Spleen (tissue), 11 donors: ENCODE measurements around the gene STAT6. TPM values are rescaled to one million over a fixed set of nuclear protein-coding genes. Genes with fewer than 3 reads are reported as not detected.

ENCODE experiments used
- DNase-seq: peaks from one replicate; pipeline ENCODE4 v3.0.0-alpha.2; 2020
- H3K27ac ChIP-seq, 8 donors: fragments of 200-600 bp; sonication (generic) in 7 of 8; 1 replicate in 4 of 8; 2 replicates in 4 of 8; pipeline versions ENCODE4 v1.5.0 to v1.8.0; 2016 to 2021; ENCODE audit warnings: inconsistent platforms in 4 of 8, mild to moderate bottlenecking in 4 of 8, moderate library complexity in 1 of 8
- H3K27me3 ChIP-seq, 7 donors: fragments of 200-600 bp; sonication (generic) in 6 of 7; replicated peaks in 1 of 7; 1 replicate in 4 of 7; 2 replicates in 3 of 7; pipeline versions ENCODE4 v1.5.0 to v1.8.0; 2016 to 2021; ENCODE audit warnings: inconsistent platforms in 3 of 7, mild to moderate bottlenecking in 1 of 7
- H3K36me3 ChIP-seq, 6 donors: fragments of 200-600 bp; sonication (generic) in 5 of 6; 1 replicate in 4 of 6; 2 replicates in 2 of 6; pipeline versions ENCODE4 v1.5.0 to v1.8.0; 2016 to 2021; ENCODE audit warnings: inconsistent platforms in 2 of 6
- H3K4me1 ChIP-seq, 6 donors: fragments of 200-600 bp; sonication (generic) in 5 of 6; 1 replicate in 3 of 6; 2 replicates in 3 of 6; pipeline versions ENCODE4 v1.5.0 to v1.8.0; 2016 to 2021; ENCODE audit warnings: inconsistent platforms in 3 of 6
- H3K4me3 ChIP-seq, 8 donors: fragments of 200-600 bp; sonication (generic) in 7 of 8; 1 replicate in 4 of 8; 2 replicates in 4 of 8; pipeline versions ENCODE4 v1.5.0 to v1.8.0; 2016 to 2021; ENCODE audit warnings: inconsistent platforms in 4 of 8, mild to moderate bottlenecking in 4 of 8, moderate library complexity in 2 of 8
- H3K9me3 ChIP-seq, 8 donors: fragments of 200-600 bp; sonication (generic) in 7 of 8; 1 replicate in 4 of 8; 2 replicates in 4 of 8; pipeline versions ENCODE4 v1.5.0 to v1.8.0; 2016 to 2021; ENCODE audit warnings: inconsistent platforms in 4 of 8
- POLR2A ChIP-seq, 3 donors: fragments of 450-650 bp; IDR thresholded peaks; one replicate each; pipeline ENCODE4 v1.5.1; 2017; ENCODE audit warnings: antibody characterized with exemption in 3 of 3, mild to moderate bottlenecking in 1 of 3
- POLR2AphosphoS5 ChIP-seq, 3 donors: sonication (generic); formaldehyde crosslinking; IDR thresholded peaks; one replicate each; pipeline ENCODE4 v1.5.1; 2017; ENCODE audit warnings: antibody characterized with exemption in 3 of 3
- WGBS, 5 donors: extraction: QIAGEN DNeasy Blood & Tissue Kit in 3 of 5; methylation state at CpG; one replicate each; pipeline versions ENCODE4 v1.1.5 to v1.1.7; 2013 to 2018; 5-methylcytosine and 5-hydroxymethylcytosine counted together
- intact Hi-C: fragments of 100-400 bp; cut with DNase I; formaldehyde crosslinking; loops from one replicate; pipeline ENCODE4 v1.15.0; 2023; ENCODE audit warnings: low total_unique reads
- polyA plus RNA-seq, 3 donors: library from polyadenylated mRNA; stranded (reverse); fragments of 200-250 nt; gene quantifications; one replicate each; pipeline ENCODE4 v1.2.1, GENCODE V29; 2013
- total RNA-seq, 7 donors: library from RNA; depleted of rRNA in 3 of 7; stranded (reverse); fragments of >200 nt in 3 of 7; fragmentation: NEBNext Ultra II Directional in 4 of 7; extraction: Animal tissue kit (Norgen Biotek cat#: 25700) in 4 of 7; gene quantifications; one replicate each; pipeline versions ENCODE4 v1.1.0 to v1.2.1, GENCODE V29; 2016 to 2021
- TF ChIP-seq, protein P1 (sequence below), 11 experiments: fragments of 200-600 bp in 7 of 11; fragments of 450-650 bp in 4 of 11; sonication (generic) in 4 of 11; IDR thresholded peaks in 8 of 11; conservative IDR thresholded peaks in 3 of 11; 1 replicate in 7 of 11; 2 replicates in 4 of 11; pipeline versions ENCODE4 v1.4.0 to v1.8.0; 2016 to 2021; ENCODE audit warnings: antibody characterized with exemption in 11 of 11, inconsistent platforms in 4 of 11, mild to moderate bottlenecking in 1 of 11
- donor health status: healthy with polysubstance abuse.
- donor health status: DM: no; HTN: no; CAD: no; lungs with moderate emphysema.
- donor health status: DM: no; HTN: no; CAD: no.
- donor health status: Bipolar disorder and iron deficiency.
- donor health status: healthy.
- donor health status: DM: no; HTN: no; CAD: no.
- donor health status: DM: yes; HTN: yes; CAD: no.

STAT6 gene
- total and polyA plus RNA-seq, 10 donors = 140 to 336 (median 276) TPM

DNA sequence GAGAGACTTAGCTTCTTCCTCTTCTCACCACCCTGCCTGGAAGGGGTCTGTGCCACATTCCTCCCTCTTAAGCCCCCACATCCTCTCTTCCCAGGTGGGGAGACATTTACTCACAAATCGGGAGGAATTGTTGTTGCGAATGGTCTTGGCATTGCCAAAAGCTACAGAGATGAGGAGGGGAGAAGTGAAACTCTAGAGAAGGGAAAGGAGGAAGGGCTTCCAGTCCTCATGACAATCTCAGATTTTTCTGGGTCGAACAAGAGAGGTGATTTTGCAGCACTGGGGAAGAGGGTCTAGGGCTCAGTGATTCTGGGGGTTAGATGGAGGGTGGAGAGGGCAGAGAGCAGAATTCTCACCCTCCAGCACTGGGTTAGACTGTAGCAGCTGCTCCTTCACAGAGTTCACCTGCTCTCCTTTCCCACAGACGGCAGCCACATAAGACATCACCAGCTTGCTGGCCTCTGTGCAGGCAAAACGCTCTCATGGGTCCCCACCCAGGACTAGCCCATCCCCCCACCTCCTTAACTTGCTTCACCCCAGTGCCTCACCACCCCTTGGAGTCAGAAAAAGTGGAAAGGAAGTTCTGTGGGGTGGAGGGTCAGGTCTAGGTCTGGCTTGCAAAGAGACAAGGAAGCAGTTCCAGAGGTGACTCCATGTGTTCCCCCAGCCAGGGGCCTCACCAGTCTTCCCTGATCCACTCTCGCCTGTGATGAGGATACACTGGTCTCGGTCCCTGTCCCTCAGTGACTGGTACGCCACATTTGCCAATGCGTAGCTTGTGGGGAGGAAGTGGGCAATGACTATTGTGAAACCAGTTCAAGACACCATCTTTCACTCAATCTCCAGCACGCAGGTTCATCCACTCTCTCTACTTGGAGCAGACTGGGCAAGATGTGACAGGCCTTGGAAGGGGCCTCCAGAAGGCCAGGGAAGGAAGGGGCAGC lies 63.9 kb downstream of the STAT6 start:
- Histone ChIP-seq H3K27ac (peak overlapping the region in 5 of 8 donors; percentile 23 to 80 (median 57)), H3K9me3 (no peaks in the 10 kb centered on the region), H3K27me3 (no peaks in the 10 kb centered on the region), H3K36me3 (no peaks in the 10 kb centered on the region), H3K4me3 (peak overlapping the region in 2 of 8 donors; percentile 1 to 32), H3K4me1 (peaks cover 0 to 40% (median 28%) of the 10 kb centered on the region in 6 donors)
- intact Hi-C loops = no loop called here
- WGBS, 5 donors = 39 to 51% (median 41%) methylated on average over 10 of the region's 10 CpGs
- TF ChIP-seq, protein P1, sequence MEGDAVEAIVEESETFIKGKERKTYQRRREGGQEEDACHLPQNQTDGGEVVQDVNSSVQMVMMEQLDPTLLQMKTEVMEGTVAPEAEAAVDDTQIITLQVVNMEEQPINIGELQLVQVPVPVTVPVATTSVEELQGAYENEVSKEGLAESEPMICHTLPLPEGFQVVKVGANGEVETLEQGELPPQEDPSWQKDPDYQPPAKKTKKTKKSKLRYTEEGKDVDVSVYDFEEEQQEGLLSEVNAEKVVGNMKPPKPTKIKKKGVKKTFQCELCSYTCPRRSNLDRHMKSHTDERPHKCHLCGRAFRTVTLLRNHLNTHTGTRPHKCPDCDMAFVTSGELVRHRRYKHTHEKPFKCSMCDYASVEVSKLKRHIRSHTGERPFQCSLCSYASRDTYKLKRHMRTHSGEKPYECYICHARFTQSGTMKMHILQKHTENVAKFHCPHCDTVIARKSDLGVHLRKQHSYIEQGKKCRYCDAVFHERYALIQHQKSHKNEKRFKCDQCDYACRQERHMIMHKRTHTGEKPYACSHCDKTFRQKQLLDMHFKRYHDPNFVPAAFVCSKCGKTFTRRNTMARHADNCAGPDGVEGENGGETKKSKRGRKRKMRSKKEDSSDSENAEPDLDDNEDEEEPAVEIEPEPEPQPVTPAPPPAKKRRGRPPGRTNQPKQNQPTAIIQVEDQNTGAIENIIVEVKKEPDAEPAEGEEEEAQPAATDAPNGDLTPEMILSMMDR (IDR thresholded peaks at IDR 0.05 in 8 of 11, conservative IDR thresholded peaks at IDR 0.05 in 3 of 11) = no peak
- TF ChIP-seq POLR2A (IDR thresholded peaks at IDR 0.05) = no peak
- peak in 1 of 3 donors; percentile 43 for TF ChIP-seq POLR2AphosphoS5 (IDR thresholded peaks at IDR 0.05)
- no peak for DNase-seq

DNA sequence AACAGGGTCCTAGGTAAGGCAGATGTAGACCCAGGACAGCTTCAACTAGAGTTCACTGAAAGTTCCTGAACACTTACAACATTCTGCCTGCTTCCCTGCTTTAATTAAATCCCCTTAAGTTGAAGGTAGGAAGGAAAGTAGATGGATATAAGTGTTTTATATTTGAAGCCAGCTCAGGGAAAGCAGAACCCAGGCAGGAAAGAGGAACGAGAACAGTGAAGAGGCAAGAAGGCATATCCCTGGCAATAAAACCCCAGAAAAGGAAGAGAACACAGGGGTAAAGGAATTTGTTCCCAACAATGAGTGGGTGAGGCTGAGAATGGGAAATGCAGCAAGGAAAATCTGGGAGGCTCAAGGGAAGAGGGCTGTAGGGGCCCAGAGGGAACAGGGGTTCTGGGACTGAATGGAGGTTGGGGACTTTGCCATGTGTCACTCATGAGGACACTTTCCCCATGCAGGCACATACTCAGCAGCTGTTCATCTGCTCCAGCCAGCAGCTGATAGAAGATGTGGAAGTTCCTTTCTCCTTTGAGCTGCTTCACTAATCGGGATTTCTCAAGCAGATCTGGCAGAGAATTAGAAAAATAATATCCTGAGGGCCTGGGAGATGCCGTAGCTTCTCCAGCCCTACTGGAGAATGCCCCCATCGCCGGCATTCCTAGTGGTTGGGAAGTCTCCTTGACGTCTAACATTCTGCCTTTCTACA lies 64.9 kb downstream of the STAT6 start:
- WGBS, 5 donors = 68 to 80% (median 75%) methylated on average over 6 of the region's 6 CpGs
- DNase-seq = no peak
- Histone ChIP-seq H3K4me3 (no peak overlapping the region), H3K4me1 (peaks cover 0 to 41% (median 28%) of the 10 kb centered on the region in 6 donors), H3K27ac (peak overlapping the region in 2 of 8 donors; percentile 70 to 80), H3K36me3 (no peaks in the 10 kb centered on the region), H3K27me3 (no peaks in the 10 kb centered on the region), H3K9me3 (no peaks in the 10 kb centered on the region)
- intact Hi-C loops = no loop called here
- TF ChIP-seq, protein P1 (IDR thresholded peaks at IDR 0.05 in 8 of 11, conservative IDR thresholded peaks at IDR 0.05 in 3 of 11) = no peak

Other genes starting within 250 kb of the STAT6 start
- gene SDR9C7, start 177.0 kb downstream of the STAT6 start, total RNA-seq = under 1 TPM in 1 of 7 donors, not detected in 6; 0.51 TPM
- under 1 TPM in 2 of 3 donors, not detected in 1; 0.03 to 0.04 TPM for gene SDR9C7, start 177.0 kb downstream of the STAT6 start, polyA plus RNA-seq
- gene RDH16, start 153.8 kb downstream of the STAT6 start, total RNA-seq = 1 to 10 TPM in 6 of 7 donors, under 1 TPM in 1; 0.94 to 3.9 (median 2.6) TPM
- gene RDH16, start 153.8 kb downstream of the STAT6 start, polyA plus RNA-seq = 1 to 10 TPM in 2 of 3 donors, under 1 TPM in 1; 0.86 to 3.0 (median 2.3) TPM
- 10 to 100 TPM in 6 of 7 donors, 1 to 10 TPM in 1; 8.7 to 15.7 (median 11.9) TPM for gene ZBTB39, start 104.8 kb downstream of the STAT6 start, total RNA-seq
- gene ZBTB39, start 104.8 kb downstream of the STAT6 start, polyA plus RNA-seq = 1 to 10 TPM; 1.7 to 3.3 (median 2.0) TPM
- gene TAC3, start 94.8 kb downstream of the STAT6 start, total RNA-seq = not detected
- under 1 TPM in 2 of 3 donors, not detected in 1; 0.11 to 0.20 TPM for gene TAC3, start 94.8 kb downstream of the STAT6 start, polyA plus RNA-seq
- gene MYO1A, start 61.2 kb downstream of the STAT6 start, total RNA-seq = 1 to 10 TPM in 1 of 7 donors, under 1 TPM in 5, not detected in 1; 0.14 to 1.4 (median 0.48) TPM
- under 1 TPM; 0.12 to 0.22 (median 0.20) TPM for gene MYO1A, start 61.2 kb downstream of the STAT6 start, polyA plus RNA-seq
- 10 to 100 TPM; 13.3 to 17.1 (median 15.3) TPM for gene NEMP1, start 32.6 kb downstream of the STAT6 start, total RNA-seq
- 1 to 10 TPM; 4.5 to 5.1 (median 4.7) TPM for gene NEMP1, start 32.6 kb downstream of the STAT6 start, polyA plus RNA-seq
- gene NAB2, start 22.2 kb downstream of the STAT6 start, total RNA-seq = 10 to 100 TPM; 14.8 to 25.0 (median 18.2) TPM
- gene NAB2, start 22.2 kb downstream of the STAT6 start, polyA plus RNA-seq = 10 to 100 TPM in 2 of 3 donors, 1 to 10 TPM in 1; 9.0 to 19.1 (median 13.2) TPM
- gene LRP1, start 17.1 kb upstream of the STAT6 start, total RNA-seq = 100 to 1,000 TPM; 103 to 216 (median 181) TPM
- 10 to 100 TPM in 2 of 3 donors, 1 to 10 TPM in 1; 8.9 to 24.0 (median 13.0) TPM for gene LRP1, start 17.1 kb upstream of the STAT6 start, polyA plus RNA-seq
- not detected for gene LRP1-AS, start 36.3 kb upstream of the STAT6 start, total RNA-seq
- gene LRP1-AS, start 36.3 kb upstream of the STAT6 start, polyA plus RNA-seq = not detected
- gene NXPH4, start 105.4 kb upstream of the STAT6 start, total RNA-seq = under 1 TPM in 3 of 7 donors, not detected in 4; 0.28 to 0.60 (median 0.54) TPM
- under 1 TPM; 0.11 to 0.19 (median 0.15) TPM for gene NXPH4, start 105.4 kb upstream of the STAT6 start, polyA plus RNA-seq
- 10 to 100 TPM; 52.2 to 86.6 (median 63.8) TPM for gene SHMT2, start 118.3 kb upstream of the STAT6 start, total RNA-seq
- gene SHMT2, start 118.3 kb upstream of the STAT6 start, polyA plus RNA-seq = 10 to 100 TPM; 47.3 to 72.7 (median 57.8) TPM
- 1 to 10 TPM; 3.4 to 9.8 (median 5.6) TPM for gene STAC3, start 139.8 kb upstream of the STAT6 start, total RNA-seq
- gene STAC3, start 139.8 kb upstream of the STAT6 start, polyA plus RNA-seq = 10 to 100 TPM; 10.1 to 16.4 (median 10.4) TPM